GM21786 (cell line): Measurements from ENCODE around the gene NCKAP5L.
"Not testable (repeated sequence)": the region's sequence is repeated elsewhere in the genome, so short reads cannot be mapped to it uniquely, and the experiment has no call there.

ENCODE experiments used
- ATAC-seq: cut with Tn5 transposase; IDR thresholded peaks from one replicate; pipeline ENCODE4 v1.9.1; 2021; ENCODE audit not compliant: unreplicated experiment

Gene NCKAP5L

DNA sequence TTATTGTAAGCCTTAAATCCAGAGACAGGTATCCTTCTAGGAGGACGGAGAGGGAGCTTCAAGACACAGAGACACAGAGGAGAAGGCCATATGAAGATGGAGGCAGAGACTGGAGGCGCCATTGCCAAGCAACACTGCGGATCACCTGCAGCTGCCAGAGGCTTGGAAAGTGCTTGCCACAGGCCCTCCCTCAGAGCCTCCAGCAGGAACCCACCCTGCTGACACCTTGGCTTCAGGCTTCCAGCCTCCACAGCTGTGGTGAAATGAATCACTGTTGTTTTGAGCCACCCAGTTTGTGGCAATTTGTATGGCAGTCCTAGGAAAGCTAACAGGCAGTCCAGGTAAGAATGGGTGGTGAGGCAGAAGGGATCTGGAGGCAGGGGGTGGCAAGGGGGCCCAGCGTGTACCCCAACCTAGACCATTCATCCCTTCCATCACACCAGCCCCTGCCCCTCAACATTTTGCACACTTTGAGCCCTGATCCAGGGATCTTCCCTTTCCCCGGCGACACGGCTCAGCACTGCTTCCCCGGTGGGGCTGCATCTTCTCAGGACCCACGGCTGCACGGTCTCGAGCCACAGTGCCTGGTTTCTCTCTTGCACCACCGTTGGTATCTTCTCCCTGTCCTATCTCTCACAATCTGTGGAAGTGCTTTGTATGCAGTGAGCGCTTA is 37.0 kb upstream of the NCKAP5L start:
- ATAC-seq, result no peak

- ATAC-seq, result no peak
Measured at GRCh38 chr12:49864798-49865090, 36.5 kb upstream of the NCKAP5L start.

- no peak for ATAC-seq
Measured at GRCh38 chr12:49863946-49864797, 36.0 kb upstream of the NCKAP5L start.

- ATAC-seq, result not testable (repeated sequence)
Measured at GRCh38 chr12:49860921-49861320, 32.7 kb upstream of the NCKAP5L start.

DNA sequence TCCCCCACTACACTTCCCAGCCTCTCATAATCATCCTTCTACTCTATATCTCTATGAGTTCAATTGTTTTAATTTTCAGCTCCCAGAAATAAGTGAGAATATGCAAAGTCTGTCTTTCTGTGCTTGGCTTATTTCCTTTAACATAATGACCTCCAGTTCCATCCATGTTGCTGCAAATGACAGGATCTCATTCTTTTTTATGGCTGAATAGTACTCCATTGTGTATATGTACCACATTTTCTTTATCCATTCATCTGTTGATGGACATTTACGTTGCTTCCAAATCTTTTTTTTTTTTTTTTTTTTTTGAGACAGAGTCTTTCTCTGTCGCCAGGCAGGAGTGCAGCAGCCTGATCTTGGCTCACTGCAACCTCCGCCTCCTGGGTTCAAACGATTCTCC is 27.7 kb upstream of the NCKAP5L start:
- not testable (repeated sequence) for ATAC-seq

- no peak for ATAC-seq
Measured at GRCh38 chr12:49854976-49855375, 26.8 kb upstream of the NCKAP5L start.

DNA sequence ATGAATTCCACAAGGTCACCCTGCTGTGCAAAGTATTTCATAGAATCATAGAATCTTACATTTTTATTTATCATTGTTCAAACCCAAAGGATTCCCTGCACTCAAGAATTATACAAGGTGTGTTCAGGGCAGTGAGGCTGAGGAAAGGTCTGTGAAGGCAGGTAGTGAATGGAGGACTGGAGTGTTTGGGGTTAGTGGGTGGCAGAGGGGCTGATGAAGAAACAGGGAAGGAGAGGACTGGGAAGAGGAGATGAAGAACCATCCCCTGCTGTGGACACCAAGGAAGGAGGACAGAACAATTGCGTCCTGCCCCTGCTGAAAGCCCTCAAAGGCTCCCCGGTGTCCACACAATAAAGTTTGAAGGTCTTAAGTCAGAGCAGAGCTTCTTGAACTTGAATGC is 25.5 kb upstream of the NCKAP5L start:
- ATAC-seq, result no peak

- ATAC-seq, result no peak
Measured at GRCh38 chr12:49847161-49847560, 18.9 kb upstream of the NCKAP5L start.

GRCh38 chr12:49846032-49846431 is 17.8 kb upstream of the NCKAP5L start:
- ATAC-seq, result no peak

DNA sequence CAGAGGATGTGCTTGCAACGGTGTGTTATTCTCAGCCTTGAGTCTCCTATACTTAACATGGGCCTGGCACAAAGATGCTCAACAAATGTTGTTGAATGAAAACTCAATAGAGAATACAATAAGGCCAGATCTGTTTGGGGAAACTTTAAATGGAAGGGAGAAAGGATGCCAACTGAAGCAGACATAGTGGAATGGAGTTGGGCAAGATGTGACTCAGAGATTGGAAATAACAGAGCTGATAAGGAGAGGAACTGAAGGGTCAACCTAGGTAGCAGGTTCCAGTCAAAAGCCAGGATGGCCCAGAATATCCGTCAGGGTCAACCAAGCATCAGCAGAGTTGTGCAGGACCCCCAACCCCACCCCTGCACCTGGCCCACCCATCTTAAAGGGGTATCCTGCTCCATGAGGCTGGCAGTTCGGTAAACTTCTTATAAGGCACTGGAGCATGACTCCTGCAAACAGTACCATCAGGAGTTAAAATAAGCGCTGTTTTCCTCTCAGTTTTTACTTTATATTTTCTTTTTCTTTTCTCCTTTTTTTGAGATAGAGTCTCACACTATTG is 15.7 kb upstream of the NCKAP5L start:
- no peak for ATAC-seq

- no peak for ATAC-seq
Measured at GRCh38 chr12:49843411-49843810, 15.2 kb upstream of the NCKAP5L start.

- ATAC-seq, result peak; percentile 78
Measured at GRCh38 chr12:49842519-49843352, 14.5 kb upstream of the NCKAP5L start, which contains the start of gene BCDIN3D. Gene BCDIN3D (minus strand): TSS chr12:49843106. CDS start chr12:49843087, 19 bp downstream.

DNA sequence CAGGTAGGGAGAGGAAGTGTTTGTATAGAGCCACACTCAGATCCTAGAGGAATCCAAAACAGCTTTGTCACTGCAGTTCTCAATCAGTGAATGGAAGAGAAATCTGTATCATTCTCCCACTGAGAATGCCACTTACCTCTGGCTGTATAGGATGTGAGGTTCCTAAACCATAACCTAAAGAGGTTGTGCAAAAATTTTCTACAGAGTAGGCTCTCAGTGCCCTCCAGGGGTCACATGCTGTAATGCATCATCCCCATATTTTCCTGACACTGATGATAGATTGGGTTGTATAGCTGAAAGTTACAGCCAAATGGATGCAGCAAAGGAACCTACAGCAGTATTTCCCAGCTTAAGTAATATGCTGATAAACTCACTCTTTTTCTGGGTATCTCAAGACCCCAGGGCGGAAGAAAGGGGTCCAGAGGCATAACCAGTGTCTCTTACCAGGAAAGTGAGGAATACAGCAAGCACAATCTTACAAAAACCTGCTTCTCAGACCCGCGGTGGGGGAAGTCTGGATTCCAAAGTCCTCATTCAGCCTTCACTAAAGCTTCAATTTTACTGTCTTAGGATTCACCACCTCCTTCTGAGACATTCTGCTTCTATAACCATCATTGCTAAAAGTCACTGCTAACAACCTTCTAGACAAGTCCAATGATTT is 10.9 kb upstream of the NCKAP5L start:
- ATAC-seq, result no peak

GRCh38 chr12:49832836-49833421 is 4.7 kb upstream of the NCKAP5L start:
- ATAC-seq, result no peak

GRCh38 chr12:49831717-49832116 is 3.5 kb upstream of the NCKAP5L start:
- no peak for ATAC-seq

DNA sequence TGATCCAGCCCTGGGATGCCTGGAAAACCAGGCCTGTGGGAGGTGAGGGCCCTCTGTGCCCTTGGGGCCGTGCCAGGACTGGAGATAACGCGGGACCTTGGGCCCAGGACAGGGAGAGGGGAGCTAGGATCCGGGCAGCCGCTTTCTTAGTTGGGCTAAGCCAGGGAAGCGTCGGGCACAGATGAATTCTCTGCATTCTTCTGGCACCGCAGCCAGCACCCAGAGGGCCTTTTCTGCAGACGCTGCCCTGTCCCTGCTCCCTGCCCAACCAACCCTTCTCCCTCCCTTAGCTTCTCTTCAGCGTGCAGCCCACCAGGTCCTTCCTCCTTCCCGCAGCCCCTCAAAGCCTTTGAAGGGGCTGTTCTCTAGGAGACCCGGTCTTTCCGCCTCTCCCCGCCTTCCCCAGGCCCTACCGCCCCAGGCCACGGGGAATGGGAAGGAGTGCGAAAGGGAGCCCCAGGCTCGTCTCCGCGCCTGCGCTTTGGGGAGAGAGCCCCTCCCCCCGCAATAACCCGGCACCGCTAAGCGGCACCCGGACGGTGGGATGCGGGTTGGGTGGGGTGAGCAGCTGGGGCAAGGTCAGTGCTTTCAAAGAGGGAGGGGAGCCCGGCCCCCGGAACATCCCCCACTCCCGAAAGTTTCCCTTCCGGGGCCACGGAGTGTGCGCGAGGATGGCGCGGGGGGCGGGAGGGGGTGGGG is 663 bp downstream of the NCKAP5L start:
- no peak for ATAC-seq

DNA sequence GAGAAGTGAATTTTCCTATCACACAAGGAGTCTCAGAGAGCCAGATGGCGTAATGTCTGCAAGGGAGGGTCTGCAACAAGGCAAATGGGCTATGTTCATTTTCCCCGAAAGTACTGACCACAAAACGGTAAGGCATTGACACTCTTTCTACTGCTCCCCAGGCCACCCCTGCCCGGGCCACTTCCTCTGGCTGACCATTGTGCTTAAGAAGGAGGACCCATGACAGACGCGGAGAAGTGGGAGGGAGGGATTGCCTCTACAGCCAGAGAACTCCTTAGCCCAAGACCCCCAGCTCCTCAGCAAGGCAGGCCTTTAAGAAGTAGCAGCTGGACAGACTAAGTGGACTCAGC is 1.2 kb downstream of the NCKAP5L start:
- no peak for ATAC-seq

GRCh38 chr12:49825971-49826421 is 2.2 kb downstream of the NCKAP5L start:
- ATAC-seq, result no peak

GRCh38 chr12:49825360-49825970 is 2.7 kb downstream of the NCKAP5L start:
- ATAC-seq, result no peak
